ENCODE measurements around the gene PNKP.

Gene PNKP

DNA sequence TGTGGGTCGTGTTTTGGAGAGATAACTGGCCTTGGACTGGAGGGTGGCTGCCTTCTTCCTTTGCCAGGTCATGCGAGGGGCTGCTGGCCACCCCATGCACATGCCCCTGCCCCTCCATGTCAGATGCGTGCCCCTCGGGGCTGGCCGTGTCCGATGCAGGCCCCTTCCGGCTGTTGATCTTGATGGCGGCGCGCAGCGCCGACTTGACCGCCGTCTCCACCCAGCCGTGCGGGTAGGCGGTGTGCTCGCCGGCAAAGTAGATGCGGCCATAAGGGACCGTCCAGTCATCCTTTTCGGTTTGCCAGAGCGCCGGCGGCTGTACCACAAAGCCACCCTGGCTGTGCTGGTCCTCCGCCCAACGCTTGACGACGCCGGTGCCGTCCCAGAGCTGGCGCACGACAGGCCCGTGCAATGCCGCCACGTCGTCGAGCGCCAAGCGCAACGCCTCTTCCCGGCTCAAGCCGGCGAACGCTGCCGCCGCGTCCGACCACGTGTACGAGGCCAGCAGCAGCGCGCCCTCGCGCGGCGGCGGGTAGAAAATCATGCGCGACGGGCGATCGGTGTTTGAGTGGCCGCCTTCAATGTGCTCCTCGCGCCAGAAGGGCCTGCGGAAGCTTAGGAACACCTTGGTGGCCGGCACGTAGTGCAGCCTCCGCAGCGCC lies 22.4 kb upstream of the PNKP start:
- DNase-seq: peak; percentile 77

GRCh38 chr19:49889038-49889686 lies 21.8 kb upstream of the PNKP start:
- no peak for DNase-seq

DNA sequence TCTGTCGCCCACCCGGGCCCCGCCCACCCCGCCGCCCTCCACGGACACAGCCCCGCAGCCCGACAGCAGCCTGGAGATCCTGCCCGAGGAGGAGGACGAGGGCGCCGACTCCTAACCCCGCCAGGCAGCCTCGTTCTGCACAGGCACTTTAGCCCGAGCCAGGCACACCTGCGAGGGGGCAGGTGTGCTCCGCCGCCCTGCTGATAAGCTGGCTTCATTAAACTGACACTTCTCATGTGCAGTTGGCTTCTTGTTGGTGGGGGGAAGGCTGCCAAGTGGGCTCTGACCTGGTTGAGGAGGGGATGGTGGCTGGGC lies 21.1 kb upstream of the PNKP start:
- DNase-seq: no peak

- DNase-seq: no peak
Observed at GRCh38 chr19:49887665-49888509, 20.5 kb upstream of the PNKP start.

GRCh38 chr19:49887037-49887664 lies 19.8 kb upstream of the PNKP start:
- DNase-seq: no peak

DNA sequence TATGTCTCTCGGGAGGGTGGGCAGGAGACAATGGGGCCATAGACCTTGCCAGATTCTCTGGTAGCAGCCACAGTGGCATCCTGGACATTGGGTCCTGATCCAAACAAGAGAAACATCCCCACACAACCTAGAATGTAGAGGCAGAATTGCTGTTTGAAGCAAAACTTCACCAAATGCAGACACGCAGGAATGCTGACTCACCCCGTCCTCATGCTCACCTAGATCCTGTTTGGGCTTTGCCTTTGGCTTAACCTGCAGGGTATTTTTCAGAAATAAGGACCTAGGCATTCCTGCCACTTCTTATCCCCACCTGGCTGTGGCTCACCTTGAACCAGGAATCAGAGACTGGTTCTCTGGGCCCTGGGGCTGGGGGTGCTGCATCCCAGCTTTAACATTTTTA lies 17.4 kb upstream of the PNKP start:
- DNase-seq: no peak

GRCh38 chr19:49884109-49884508 lies 16.7 kb upstream of the PNKP start:
- no peak for DNase-seq

- DNase-seq: no peak
Observed at GRCh38 chr19:49883094-49883493, 15.7 kb upstream of the PNKP start.

DNA sequence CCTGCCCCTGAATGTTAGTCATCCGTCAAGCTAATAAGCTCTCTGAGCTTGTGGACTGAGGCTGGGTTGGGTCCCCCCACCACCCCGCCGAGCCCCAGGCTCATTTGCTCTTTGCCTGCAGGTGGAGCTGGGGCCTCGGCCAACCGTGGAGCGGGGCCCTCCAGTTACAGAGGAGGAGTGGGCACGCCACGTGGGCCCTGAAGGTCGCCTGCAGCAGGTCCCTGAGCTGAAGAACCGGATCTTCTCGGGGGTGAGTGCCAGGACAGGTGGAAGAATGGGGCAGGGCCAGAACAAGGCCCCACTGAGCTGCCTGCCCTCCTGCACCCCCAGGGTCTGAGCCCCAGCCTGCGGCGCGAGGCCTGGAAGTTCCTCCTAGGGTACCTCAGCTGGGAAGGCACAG lies 15.3 kb upstream of the PNKP start:
- DNase-seq: no peak

- no peak for DNase-seq
Observed at GRCh38 chr19:49881672-49882394, 14.5 kb upstream of the PNKP start.

- DNase-seq: no peak
Observed at GRCh38 chr19:49881186-49881585, 13.8 kb upstream of the PNKP start.

DNA sequence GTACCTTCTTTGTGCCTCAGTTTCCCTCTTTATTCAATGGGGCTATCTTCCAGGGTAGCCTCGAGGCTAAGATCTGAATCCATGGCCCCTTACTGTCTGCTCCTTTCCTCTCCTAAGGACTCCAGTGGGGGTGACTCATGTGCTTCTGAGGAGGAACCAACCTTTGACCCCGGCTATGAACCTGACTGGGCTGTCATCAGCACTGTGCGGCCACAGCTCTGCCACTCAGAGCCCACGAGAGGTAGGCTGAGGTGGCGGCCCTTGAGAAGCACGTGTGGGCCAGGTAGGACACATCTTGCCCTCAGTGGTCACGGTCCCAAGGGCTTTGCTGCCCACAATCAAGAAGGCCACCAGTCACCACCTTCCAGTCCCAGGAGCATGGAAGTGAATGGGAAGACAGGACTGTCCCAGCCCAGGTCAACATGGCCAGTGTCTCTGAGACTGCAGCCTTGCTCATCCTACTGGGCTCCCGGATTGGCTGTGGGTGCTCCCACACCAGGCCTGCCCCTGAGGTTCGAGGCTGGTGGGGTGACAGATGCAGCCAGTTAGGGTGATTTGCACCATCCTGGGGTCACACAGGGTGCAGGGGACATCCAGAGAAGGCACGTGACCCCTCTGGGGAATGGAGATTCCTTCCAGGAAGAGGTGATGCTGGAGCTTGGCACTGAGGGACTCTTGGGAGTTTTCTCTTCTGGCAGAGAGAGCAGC lies 12.9 kb upstream of the PNKP start:
- DNase-seq: no peak

DNA sequence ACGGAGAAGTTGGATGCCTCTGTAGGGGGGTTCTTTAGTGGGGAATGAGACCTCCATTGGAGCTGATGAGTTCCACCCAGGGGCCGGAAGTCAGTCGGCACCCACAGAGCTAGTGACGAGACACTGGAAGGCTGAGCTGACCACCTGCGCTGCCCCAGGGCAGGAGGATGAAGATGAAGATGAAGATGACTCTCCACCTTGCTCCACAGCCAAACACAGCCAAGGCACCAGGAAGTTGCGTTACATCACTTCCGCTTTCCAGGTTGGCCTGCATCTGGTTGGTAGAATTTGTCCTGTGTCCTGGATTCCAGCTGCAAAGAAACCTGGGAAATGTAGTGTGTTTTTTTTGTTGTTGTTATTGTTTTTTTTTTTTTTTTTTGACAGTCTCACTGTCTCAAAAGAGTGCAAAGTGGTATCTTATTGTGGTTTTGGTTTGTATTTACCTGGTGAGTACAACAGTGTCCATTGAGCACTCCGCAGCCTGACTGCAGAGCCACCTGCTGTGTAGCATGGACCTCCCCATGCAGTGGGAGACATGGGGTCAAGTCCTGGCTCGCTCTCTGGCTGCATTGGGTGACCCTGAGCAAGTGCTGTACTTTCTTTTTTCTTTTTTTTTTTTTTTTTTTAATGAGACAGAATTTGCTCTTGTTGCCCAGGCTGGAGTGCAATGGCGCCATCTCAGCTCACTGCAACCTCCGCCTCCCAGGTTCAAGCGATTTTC lies 12.0 kb upstream of the PNKP start:
- no peak for DNase-seq

DNA sequence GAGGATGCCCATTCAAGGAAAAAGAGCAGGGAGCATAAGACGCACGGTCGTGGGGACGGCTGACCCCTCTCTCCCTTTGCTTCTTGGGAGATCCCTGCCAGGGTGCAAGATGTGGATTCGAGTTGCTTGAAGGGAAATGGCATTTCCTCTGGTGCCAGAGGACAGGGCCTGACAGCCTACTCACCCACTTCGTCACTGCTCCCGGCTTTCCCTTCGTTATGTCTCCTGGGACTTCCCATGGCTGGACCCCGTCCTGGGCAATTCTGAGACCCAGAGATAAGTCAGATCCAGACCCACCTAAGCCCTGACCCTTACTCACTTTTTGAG lies 11.3 kb upstream of the PNKP start:
- no peak for DNase-seq

GRCh38 chr19:49877879-49878743 lies 10.7 kb upstream of the PNKP start:
- peak; percentile 99 for DNase-seq

GRCh38 chr19:49877020-49877878 lies 9.9 kb upstream of the PNKP start, which contains the start of the genes AKT1S1 and TBC1D17:
Gene AKT1S1, minus strand, starts transcription at chr19:49877355. Its CDS starts 4,060 bp downstream, at chr19:49873295.
Gene TBC1D17, plus strand, starts transcription at chr19:49877702. Its CDS starts 22 bp downstream, at chr19:49877724.
- peak; percentile 96 for DNase-seq

- peak; percentile 97 for DNase-seq
Observed at GRCh38 chr19:49876422-49877019, 9.1 kb upstream of the PNKP start.

- DNase-seq: peak; percentile 61
Observed at GRCh38 chr19:49875857-49876421, 8.6 kb upstream of the PNKP start.

DNA sequence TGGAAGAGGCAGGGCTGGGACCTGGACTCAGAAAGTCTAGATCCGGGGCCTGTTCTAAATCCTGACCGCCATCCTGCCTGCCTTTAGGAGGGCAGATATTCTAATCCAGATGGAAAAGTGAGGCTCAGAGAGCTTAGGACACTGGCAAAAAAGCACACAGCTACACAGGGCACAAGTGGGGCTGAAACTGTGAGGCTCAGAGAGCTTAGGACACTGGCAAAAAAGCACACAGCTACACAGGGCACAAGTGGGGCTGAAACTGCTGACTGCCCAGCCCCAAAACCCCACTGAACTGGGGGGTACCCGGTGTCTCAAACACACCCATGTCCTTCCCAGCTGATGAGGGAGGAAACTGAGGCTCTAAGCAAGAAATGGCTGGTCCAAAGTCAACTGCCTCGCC lies 7.8 kb upstream of the PNKP start:
- DNase-seq: no peak
